GM10266 (cell line): ENCODE data around the gene OGFOD3.

Experiments
- DNase-seq: peaks from one replicate; pipeline ENCODE4 v3.0.0; 2012; ENCODE audit errors: extremely low spot score
- TF ChIP-seq, protein P1 (sequence below): IDR thresholded peaks from 2 replicates; pipeline ENCODE4 v1.5.1; 2012; ENCODE audit warnings: mild to moderate bottlenecking, low read depth; ENCODE audit not compliant: control insufficient read depth, insufficient read depth; ENCODE audit errors: missing control alignments

OGFOD3 gene

DNA sequence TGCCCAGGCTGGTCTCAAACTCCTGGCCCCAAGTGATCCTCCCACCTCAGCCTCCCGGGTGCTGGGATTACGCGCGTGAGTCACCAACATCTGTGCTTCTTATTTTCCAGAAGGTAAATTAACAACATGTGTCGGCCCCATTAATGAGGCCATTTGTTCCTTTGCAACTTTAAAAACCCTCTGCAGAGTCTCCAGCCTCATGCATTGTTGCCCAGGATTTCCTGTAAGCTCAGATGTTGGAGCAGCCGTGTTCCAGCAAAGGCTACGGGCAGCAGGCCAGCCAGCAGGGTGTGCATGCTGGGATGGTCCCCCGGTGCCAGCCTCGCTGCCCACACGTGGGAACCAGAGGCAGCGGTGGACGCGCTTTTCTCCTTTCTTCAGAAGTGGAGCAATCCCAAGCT lies 19.3 kb downstream of the OGFOD3 start:
- no peak for DNase-seq
- TF ChIP-seq, protein P1, sequence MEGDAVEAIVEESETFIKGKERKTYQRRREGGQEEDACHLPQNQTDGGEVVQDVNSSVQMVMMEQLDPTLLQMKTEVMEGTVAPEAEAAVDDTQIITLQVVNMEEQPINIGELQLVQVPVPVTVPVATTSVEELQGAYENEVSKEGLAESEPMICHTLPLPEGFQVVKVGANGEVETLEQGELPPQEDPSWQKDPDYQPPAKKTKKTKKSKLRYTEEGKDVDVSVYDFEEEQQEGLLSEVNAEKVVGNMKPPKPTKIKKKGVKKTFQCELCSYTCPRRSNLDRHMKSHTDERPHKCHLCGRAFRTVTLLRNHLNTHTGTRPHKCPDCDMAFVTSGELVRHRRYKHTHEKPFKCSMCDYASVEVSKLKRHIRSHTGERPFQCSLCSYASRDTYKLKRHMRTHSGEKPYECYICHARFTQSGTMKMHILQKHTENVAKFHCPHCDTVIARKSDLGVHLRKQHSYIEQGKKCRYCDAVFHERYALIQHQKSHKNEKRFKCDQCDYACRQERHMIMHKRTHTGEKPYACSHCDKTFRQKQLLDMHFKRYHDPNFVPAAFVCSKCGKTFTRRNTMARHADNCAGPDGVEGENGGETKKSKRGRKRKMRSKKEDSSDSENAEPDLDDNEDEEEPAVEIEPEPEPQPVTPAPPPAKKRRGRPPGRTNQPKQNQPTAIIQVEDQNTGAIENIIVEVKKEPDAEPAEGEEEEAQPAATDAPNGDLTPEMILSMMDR = no peak

DNA sequence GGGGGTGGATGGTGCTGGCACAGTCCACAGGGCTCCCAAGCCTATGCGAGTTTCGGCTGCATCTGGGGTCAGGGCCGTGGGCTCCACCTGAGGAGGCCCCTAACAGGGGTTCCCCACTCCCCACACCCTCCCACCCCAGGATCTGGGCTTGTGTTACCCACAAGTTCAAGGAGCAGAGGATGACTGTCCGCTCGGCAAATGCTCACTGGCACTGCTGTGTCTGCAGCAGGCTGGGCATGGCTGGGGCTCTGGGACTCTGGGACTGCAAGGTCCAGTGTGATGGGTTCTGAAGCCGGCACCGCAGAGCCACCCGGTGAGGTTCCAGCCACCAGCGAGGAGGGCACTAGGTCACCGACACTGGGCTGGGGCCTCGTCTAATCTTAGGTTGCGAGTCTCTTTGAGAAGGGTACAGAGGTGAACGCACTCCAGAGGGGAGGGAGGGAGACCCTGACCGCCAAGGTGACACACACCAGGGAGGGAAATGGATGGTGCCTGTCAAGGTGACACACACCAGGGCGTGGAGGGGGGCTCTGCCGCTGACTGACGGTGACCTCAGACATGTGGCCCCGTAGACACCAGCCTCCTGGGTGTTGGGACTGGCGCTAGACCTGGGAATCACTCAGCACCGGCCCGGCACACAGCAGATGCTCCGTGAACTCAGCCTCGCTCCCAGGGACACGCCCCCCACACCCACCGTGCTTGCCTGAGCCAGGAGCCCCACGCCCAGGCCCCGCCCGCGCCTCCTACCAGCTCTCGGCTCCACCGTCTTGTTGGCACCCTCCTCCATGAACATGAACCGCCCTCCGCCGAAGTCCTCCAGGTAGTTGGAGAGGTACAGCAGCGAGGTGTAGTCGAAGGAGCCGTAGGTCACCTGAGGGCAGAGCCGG lies 20.7 kb downstream of the OGFOD3 start:
- TF ChIP-seq, protein P1 = no peak
- no peak for DNase-seq

DNA sequence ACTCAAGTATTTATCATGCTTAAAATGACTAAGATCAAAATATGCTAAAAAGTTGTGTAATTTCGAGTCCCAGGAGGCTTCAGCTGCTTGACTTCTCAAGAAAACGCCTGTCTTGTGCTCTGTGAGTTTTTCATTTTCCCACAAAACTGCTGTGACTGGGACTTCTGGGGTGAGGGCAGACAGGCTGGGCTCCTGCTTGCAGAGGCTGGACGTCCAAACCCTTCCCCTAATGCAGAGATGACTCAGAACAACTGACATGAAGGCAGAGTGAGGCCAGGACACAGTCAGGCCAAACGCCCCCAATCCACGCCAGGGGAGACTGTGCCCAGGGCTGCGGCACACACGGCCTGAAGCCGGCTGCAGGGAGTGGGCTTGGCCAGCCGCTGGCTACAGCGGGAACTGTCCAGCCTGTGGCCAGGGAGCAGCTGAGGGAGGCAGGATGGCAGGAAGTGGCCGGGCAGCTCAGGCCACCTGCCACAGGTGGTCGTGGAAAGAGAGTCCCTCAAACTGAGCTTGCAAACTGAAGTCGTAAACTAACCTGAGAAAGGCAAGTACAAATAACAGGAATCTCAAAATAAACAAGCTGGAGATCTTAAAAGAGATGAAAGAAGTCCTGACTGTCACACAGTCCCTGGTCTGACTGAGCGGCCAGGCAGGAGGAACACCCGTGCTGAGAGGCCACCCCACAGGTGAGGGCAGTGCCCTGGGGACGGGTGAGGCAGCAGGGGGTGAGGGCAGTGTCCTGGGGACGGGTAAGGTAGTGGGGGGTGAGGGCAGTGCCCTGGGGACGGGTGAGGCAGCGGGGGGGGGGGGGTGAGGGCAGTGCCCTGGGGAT lies 21.6 kb downstream of the OGFOD3 start:
- TF ChIP-seq, protein P1 = no peak
- DNase-seq = no peak

DNA sequence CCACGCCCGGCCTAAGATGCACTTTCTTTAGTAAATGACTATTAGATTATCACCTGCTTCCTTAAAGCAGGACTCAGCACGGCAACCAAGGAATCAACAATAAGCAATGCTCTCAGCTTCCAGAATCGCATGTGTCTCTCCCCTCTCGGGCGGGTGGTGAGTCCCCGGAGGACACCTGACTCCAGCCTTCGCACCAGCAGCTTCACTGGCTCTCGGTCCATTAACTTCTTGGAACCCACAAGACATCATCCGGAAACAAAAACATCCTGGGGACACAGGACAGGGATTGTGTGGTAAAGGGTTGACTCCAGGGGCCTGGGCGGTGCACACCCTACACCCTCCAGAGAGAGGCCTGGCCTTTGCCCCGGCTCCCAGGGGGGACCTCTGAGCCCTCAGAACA lies 24.1 kb downstream of the OGFOD3 start:
- TF ChIP-seq, protein P1 = no peak
- DNase-seq = no peak

DNA sequence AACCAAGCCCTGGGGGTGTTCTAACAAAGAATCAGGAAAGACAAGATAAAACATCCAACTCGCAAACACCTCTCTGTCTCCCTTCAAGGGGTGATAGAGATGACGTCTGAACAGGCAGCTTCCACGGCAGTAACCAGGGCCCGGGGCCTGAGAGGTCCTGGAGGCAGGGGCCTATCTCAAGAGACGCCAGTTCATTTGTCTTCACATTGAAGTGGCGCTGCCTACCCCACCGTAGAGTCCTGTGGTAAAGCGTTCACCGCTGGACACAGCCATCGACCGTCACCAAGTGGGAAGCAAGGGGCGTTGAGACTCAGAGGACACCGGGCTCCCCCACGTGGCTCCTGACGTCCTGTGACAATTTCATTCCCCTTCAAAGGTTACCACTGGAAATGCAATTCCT lies 25.4 kb downstream of the OGFOD3 start:
- TF ChIP-seq, protein P1 = no peak
- no peak for DNase-seq

DNA sequence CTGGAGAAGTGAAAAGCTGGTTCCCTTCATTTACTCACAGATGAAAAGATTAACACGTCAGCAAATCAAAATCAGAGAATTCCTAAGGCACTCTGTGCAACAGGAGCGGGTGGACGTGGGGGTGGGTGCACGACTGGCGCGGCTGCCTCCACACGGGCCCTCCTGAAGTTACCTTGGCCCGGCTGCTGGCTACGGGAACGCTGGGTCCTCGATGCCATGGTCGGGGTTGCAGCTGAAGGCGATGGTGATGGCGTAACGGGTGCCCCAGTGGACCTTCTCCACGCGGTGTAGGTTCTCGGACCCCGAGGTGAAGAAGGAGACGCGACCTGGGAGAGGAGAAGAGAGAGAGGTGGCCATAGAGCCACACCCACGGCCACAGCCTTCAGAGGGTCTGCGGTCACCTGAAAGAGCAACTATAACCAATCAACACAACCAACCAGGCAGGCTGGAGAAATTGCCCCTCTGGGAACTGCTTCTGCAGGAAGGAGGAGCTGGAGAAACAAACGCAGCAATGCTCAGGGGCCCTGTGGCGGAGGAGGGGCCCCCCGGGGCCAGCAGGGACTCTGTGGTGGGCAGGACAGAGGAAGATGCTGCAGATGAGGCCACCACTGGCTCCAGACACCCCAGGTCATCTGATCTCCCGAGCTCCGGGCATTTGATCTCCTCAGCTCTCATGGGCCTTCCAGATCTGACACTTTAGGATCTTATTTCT lies 26.0 kb downstream of the OGFOD3 start:
- no peak for DNase-seq

More for the DNA sequence above, 26.0 kb downstream of the OGFOD3 start:
- TF ChIP-seq, protein P1 = no peak
